ENCODE data around the gene TMEM62.

DNA sequence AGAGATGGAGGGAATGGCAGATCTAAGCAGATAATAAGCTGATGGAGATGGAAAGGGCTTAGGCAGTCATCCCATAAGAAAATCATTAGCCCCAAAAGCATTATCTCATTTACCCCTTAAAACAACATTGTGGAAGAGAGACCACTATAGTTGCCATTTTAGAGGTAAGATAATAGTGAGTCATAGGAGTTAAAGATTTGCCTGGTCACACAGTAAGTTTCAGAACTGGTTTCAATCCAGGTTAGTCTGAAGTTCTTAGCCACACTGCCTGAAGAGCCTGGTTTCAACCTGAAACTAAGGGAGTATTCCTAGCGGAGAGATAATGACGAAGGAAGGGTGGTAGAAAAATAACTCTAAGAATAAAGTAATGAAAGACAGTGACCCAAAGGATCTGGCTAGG lies 14.6 kb upstream of the TMEM62 start:
- no peak for TF ChIP-seq BCL3 (IDR thresholded peaks at IDR 0.05)
- TF ChIP-seq ESRRA (IDR thresholded peaks at IDR 0.05; ENCODE audit: borderline replicate concordance, low read length), result no peak
- no peak for TF ChIP-seq EHMT2 (IDR thresholded peaks at IDR 0.05; ENCODE audit: low read depth)
- TF ChIP-seq CHD4 (IDR thresholded peaks at IDR 0.05; ENCODE audit: borderline replicate concordance), result no peak
- TF ChIP-seq, protein P1, sequence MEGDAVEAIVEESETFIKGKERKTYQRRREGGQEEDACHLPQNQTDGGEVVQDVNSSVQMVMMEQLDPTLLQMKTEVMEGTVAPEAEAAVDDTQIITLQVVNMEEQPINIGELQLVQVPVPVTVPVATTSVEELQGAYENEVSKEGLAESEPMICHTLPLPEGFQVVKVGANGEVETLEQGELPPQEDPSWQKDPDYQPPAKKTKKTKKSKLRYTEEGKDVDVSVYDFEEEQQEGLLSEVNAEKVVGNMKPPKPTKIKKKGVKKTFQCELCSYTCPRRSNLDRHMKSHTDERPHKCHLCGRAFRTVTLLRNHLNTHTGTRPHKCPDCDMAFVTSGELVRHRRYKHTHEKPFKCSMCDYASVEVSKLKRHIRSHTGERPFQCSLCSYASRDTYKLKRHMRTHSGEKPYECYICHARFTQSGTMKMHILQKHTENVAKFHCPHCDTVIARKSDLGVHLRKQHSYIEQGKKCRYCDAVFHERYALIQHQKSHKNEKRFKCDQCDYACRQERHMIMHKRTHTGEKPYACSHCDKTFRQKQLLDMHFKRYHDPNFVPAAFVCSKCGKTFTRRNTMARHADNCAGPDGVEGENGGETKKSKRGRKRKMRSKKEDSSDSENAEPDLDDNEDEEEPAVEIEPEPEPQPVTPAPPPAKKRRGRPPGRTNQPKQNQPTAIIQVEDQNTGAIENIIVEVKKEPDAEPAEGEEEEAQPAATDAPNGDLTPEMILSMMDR (IDR thresholded peaks at IDR 0.05), result no peak
- TF ChIP-seq EP300 (IDR thresholded peaks at IDR 0.05), result no peak
- TF ChIP-seq PBX3 (IDR thresholded peaks at IDR 0.05), result no peak
- TF ChIP-seq CEBPB (IDR thresholded peaks at IDR 0.05), result no peak
- TF ChIP-seq, protein P2, sequence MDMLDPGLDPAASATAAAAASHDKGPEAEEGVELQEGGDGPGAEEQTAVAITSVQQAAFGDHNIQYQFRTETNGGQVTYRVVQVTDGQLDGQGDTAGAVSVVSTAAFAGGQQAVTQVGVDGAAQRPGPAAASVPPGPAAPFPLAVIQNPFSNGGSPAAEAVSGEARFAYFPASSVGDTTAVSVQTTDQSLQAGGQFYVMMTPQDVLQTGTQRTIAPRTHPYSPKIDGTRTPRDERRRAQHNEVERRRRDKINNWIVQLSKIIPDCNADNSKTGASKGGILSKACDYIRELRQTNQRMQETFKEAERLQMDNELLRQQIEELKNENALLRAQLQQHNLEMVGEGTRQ (IDR thresholded peaks at IDR 0.05), result no peak
- TF ChIP-seq JUN (IDR thresholded peaks at IDR 0.05), result no peak
- no peak for TF ChIP-seq SREBF2 (IDR thresholded peaks at IDR 0.05)
